NAMALWA (cell line): ENCODE measurements around the gene IER3.

ENCODE experiments used
- DNase-seq: peaks from one replicate; pipeline ENCODE4 v3.0.0-alpha.2; 2015; ENCODE audit warnings: low spot score

Gene IER3

DNA sequence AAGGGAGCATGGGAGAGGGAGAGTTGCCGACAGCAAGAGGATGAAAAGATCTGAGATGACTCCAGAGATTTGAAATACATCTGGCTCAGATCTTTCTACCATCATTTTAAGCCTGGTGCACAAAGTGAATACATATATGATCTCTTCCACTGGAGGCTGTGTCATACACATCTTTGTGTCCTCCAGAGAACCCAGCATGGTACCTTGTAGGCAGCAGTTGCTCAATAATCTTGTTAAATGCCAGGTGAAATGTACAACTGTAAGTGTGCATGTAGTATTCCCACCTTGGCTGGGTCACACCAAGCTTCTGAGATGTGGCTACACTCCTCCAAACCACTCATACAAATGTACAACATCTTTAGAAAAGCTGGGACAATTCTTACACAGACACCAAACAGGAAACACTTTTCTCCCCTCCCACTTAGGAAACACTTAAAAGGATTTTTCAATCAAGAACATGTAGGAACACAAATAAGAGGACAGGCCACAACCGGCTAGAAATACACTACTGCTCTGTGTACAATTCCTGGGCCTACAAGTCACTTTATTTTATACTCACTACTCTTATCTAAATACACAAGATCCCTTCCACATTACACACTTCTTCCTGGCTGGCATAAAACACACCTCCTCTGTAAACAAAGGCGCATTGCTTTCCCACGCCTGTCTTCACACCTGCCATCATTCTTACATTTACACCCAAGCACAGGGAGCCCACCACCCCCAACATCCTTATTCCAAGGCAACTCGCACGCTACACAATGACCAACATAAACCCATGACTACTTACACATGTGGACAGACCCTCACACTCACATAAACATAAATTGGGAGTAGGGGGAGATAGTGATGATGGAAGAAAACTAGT is 3.8 kb upstream of the IER3 start:
- no peak for DNase-seq

DNA sequence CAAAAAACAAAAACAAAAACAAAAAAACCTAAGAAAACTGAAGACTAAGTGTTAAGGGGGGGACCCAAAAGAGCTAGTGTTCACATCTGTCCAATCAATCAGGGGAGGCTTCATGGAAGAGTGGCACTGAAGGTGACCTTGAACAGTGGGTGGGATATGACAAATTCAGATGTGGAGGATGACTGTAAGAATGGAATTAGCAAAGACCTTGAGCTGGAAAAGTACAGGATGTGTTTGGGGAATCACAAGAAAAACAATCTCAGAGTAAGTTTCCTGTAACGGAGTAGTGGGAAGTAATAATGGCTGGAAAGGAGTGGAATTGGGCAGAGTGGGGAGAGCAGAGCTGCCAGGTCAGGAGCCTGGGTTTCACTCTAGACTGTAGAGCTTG is 2.9 kb upstream of the IER3 start:
- no peak for DNase-seq

DNA sequence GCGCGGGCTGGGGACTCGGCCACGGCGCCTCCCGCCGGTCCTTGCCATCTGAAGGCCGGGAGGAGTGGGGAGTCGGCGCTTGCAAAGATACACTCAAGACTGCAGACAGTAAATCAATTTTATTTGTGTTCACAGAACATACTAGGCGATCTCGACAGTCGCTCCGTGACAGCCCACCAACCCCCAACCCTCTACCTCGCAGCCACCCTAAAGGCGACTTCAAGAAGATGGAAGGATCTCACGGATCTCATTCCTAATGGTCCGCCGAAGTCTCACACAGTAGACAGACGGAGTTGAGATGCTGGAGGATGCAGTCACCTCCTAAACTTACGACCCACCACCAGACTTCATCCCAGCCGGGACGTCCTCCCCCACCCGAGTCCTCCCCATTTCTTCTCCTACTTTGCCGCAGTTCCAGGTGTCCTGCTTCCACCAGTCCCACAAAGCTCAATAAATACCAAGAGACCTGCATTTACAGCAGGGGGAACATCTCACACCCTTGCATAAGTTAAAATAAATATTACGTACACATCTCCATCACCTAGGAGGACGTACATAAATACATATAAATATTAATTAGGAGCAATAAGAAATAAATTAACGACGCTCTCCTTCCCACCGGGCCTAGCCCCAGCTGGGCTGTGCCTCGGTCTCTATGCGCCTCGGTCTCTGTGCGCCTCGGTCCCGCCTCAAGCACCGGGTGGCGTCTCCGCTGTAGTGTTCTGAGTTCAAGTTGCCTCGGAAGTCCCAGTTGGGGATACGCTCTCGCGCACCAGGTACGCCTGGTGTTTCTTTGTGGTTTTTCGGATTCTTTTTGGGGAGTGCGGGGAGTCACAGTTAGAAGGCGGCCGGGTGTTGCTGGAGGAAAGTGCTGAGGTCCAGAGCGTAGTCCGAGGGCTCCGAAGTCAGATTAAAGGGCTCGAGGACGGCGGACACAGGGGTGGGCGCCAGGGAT is 971 bp downstream of the IER3 start:
- peak; percentile 34 for DNase-seq

DNA sequence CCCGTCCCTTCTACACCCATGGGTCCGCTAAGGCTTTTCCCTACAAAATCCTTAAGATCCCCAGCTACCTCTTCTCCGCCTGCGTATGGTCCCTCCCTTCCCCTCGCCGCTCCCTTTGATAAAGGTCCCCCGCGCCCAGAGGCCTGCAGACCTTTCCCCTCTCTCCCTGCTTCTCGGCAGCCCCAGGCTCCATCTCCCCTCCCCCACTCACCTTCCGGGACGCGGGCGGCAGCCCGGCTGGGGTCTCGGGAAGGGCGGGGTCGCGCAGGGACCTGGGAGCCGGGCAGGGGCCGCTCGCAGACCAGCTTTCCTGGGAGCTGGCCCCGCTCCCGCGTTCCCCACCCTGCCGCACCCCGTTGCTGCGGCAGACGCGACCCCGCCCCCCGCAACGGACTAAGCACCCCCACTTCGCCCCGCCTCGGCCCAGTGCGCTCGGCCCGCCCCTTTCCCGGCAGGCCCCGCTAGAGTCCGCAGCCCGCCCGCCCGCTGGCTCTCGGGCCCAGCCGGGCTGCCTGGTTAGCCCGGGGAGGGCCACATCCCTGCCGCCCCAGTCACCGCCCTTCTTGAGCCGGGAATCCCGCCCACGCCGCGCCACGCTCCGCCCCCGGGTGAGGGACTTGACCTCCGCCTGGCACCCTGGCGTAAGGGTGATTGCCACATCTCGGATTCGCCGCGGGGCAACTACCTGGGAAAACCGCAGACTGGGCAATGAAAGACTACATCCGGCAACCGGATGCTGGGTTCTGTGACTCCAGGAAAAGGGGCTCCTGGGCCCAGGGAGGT is 1.8 kb downstream of the IER3 start, which contains the start of gene FLOT1:
FLOT1 (minus strand) TSS at position 372 of the 783 bp plus-strand sequence. CDS start 498 bp downstream, outside the sequence.
- peak; percentile 87 for DNase-seq

DNA sequence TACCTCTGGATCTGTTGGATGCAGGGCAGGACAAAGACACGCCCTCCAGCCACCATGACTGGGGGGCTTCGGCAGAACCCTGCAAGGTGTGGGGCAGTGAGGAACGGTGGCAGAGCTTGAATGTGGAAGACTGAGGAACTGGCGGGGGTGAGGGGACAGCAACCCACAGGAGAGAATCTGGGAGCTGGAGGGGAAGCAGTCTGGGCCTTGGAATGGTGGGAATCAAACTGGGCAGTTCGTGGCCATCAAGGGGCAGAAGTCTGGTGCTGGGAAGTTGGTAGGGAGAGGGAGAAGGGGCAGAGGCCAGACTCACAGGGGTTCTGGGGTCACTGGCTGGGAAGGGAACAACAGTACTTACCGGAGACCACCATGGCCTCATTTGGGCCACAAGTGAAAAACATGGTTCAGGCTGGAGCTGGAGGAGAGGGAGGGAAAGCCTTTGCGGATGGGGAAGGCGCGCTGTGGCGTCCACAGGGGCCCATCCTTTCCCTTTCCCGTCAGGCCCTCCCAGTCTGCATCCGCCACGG is 2.5 kb downstream of the IER3 start:
- no peak for DNase-seq

DNA sequence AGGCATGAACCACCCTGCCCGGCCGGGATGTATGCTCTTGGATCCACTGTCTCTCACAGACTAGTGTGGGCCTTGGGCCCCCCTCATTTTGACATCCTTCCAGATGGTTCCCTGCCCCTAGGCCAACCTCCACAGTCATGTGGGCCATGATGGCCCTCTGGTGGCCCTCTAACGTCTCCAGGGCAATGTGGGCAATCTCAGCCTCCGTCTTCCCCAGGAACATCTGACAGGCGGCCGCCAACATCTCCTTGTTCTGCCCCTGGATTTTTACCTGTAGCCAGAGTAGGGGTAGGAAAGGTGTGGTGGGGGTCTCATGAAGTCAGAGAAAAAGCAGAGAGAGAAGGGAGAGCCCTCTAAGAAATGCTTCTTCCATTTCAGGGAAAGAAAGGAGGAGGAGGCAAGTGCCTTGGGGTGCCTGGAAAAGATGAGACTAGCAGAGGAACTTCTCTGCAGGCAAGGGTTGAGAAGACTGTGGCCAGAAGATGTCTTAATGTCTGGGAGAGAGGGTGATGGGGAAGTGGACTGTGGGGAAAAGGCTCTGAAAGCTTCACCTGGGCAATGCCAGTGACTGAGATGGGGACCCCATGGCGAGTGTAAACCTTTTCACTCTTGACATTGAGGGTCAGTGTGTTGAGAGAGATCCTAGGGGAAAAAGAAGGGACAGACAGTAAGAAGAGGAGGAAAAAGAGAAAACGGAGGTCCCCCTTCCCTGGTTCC is 3.1 kb downstream of the IER3 start:
- no peak for DNase-seq

DNA sequence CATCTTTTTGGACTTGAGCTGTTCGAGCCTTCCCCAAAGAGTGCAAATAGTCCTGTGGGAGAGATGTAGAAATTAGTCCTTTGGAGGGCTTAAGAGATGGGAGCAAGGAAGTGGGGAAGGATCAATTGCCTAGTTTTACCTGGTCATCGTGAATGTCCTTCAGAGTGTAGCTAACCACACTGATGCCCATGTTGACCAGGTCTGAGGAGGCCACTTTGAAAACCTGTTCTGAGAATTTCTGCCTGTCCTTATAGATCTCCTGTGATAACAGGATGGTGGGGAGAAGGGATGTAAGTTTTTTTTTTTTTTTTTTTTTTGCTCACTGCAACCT is 3.8 kb downstream of the IER3 start:
- no peak for DNase-seq

DNA sequence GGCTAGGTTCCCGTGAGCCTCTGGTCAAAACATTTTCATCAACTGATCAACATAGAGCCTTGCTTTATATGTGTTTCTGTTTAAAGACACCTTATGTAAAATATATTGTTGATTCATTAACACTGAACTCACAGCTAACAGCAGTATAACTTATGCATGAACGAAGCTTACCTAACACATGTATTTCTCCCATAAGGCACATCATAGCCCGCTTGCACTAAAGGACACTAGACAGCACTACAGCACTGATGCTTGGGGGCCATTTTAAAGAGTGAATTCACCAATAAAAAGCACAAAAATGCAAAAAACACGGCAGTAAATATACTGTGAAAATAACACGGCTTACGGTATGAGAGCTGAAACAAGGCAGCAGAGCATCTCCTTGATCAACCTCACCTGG is 5.8 kb downstream of the IER3 start:
- no peak for DNase-seq

DNA sequence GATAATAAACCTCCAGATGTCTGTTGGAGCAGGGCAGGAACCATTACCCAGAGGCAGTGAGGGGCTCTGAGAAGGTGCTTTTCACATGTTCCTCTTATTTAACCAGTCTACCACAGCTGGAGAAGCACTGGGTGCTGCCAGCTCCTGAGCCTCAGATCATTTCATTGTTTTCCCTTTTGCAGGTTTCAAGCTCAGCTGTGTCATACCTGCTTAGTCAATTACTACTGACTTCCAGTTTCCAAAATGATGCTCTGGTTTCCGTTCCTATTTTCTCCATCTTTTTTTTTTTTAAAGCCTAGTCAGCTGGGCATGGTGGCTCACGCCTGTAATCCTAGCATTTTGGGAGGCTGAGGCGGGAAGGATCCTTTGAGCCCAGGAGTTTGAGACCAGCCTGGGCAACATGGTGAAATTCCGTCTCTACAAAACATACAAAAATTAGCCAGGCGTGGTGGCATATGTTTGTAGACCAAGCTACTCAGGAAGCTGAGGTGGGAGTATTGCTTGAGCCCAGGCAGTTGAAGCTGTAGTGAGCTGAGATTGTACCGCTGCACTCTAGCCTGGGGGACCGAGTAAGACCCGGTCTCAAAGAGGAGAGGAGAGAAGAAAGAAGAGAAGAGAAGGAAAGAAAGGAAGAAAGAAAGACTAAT is 8.6 kb downstream of the IER3 start:
- DNase-seq = peak; percentile 35

DNA sequence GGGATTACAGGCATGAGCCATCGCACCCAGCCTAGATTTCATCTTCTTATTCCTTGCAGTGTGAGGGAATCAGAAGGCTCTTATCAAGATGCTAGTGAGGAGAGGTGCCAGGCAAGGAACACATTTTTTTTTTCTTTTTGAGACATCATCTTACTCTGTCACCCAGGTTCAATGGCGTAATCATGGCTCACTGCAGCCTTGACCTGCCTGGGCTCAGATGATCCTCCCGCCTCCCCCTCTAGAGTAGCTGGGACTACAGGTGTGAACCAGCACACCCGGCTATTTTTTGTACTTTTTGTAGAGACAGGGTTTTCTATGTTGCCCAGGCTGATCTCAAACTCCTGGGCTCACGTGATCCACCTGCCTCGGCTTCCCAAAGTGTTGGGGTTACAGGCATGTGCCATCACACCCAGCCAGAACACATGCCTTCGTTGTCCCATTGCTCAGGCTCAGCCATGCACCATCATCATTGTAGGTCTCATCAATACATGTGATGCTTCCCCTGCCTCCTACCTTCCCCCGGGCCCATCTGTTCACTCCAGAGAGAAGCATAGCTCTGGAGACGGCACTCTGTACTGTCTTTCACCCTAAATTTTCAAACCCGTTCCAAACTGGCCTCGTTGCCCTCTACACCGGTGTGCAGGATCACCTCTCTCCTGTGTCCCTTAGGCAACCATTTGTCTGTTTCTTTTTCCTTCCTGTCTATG is 12.0 kb downstream of the IER3 start:
- DNase-seq = no peak

DNA sequence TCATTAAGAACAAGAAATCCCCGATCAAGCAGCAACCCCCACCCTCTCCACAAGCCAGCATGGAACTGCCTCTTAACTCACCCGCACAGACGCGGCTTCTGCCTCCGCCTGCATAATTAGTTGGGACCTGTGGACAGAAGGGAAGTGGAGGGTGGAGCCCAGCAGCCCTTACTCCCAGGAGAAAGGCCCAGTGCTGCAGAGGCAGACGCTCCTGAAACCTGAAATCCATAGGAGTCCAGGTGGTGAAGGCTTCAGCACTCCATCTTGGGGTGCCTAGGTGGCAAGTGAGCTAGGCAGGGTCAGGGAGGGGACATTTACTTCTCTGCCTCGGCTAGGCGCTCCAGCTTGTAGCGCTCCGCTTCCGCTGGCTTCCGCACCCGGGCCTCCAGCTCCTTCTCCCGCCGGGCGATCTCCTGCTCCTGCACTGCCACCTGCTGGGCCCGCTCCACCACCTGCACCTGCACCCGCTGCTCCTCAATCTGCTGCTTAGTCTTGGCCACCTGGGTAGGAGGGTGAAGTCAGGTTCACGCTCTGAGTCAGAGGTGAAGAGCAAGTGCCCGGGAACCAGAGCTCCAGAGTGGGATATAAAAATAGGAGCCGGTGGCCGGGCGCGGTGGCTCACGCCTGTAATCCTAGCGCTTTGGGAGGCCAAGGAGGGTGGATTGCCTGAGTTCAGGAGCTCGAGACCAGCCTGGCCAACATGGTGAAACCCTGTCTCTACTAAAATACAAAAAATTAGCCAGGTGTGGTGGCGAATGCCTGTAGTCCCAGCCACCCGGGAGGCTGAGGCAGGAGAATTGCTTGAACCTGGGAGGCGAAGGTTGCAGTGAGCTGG is 13.5 kb downstream of the IER3 start:
- DNase-seq = peak; percentile 85

DNA sequence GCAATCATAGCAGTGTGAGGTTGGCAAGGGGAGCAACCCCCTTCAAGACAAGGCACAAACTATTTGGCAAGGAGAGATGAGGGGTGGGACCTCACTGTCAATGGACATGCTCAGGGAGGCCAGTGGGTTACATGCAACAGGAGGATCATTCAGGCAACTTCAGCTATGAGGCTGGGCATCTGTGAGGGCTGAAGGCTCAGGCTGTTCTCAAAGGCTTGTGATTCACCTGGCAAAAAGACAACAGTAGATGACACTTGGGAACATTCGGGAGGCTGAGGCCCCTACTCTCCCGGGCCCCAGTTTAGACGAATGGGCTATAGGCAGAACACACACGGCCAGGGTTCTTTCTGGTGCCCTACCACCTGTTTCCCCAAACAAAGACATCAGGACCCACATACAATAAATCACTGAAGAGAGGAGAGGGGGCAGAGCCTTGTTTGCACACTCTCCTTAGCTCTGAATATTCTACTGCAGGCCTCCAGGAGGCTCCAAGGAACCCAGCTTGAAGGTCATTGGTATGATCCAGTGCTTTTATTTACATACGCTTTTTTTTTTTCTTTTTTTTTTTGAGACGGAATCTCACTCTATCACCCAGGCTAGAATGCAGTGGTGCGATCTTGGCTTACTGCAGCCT is 16.3 kb downstream of the IER3 start:
- DNase-seq = peak; percentile 46

DNA sequence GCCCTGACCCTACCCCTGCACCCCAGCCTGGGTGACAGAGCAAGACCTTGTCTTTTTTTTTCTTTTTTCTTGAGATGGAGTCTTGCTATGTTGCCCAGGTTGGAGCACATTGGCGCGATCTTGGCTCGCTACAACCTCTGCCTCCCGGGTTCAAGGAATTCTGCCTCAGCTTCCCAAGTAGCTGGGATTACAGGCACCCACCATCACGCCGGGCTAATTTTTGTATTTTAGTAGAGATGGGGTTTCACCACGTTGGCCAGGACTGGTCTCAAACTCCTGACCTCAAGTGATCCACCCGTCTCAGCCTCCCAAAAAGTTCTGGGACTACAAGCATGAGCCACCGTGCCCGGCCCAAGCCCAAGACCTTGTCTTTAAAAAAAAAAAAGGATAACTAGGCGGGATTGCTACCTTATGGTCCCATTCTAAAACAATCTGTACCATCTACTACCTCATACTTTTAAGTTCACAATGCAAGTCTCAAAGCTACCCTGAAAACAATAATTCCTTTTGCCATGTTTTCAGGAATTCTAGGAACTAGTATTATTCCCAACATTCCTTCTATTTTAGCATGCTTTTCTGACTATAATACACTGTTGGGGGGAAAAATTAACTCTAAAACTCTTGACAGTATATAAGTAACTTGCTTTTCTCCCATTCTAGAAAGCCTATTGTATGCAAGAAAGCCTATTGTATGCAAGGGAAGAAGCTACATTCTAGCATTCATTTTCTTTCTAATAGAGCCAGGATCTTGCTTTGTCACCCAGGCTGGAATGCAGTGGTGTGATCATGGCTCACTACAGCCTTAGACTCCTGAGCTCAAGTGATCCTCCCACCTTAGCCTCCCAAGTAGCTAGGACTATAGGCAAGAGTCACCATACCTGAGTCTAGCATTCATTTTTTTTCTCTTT is 17.6 kb downstream of the IER3 start:
- no peak for DNase-seq

DNA sequence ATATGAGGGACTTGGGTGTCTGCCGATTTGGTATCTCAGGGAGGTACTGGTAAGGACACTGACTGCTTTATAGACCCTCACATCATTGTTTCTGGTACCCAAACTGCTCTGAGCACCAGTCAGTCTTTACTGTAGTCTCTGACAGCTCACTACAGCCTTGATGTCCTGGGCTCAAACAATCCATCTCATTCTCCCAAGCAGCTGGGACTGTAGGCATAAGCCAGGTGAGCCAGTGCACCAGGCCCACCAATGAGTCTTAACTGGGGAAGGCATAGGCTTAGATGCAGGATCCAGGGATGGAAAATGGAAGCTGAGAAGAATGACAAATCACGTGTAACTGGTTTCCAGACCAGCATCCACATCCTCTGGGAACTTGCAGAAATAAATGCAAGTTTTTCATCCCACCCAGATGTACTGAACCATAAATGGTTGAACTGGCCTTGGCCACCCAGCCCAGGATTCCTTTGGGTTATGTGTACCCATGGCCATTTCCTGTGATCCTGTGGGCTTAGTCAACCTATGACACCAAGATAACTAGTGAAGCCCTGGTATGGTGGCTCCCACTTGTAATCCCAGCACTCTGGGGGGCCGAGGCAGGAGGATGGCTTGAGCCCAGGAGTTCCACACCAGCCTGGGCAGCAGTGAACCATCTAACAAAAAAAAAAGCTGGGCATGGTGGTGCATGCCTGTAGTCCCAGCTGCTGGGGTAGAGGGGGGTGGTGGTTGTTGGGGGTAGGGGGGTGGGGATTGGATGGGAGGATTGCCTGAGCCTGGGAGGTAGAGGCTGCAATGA is 18.4 kb downstream of the IER3 start:
- DNase-seq = peak; percentile 36

DNA sequence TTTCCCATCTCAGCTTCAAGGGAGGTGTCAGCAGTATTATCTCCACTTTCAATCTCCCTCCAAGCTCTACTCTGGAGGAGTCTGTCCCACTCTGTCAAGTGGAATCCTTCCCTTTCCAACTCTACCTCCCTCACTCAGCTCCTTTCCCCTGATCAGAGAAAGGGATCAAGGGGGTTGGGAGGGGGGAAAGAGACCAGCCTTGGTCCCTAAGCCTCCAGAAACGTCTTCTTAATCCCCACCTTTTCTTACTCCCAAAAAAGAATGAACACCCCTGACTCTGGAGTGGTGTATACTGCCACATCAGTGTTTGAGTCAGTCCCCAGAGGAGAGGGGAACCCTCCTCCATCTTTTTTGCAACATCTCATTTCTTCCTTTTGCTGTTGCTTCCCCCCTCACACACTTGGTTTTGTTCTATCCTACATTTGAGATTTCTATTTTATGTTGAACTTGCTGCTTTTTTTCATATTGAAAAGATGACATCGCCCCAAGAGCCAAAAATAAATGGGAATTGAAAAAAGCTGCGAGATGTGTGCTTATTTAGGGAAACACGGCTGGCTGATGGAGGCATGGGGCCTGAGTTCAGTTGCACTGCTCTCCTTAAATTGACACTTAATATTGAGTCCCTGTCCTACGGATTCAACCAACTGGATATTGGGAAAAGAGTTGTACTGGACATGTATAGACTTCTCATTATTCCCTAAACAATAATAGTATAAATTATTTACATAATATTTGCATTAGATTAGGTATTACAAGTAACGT is 19.3 kb downstream of the IER3 start:
- DNase-seq = no peak
